NCI-H345 treated with DMSO at 0.1 percent for 48 hours (cell line): ENCODE results near the gene EFCAB14.
A peak's percentile ranks its signal among the peaks of the same experiment; 100 is the strongest.
"Not testable (repeated sequence)": the region's sequence is repeated elsewhere in the genome, so short reads cannot be mapped to it uniquely, and the experiment has no call there.

Experiments used
- DNase-seq: peaks from one replicate; lab custom pipeline; 2025; ENCODE audit not compliant: unreplicated experiment; lab: John Stamatoyannopoulos, UW

The EFCAB14 gene

DNA sequence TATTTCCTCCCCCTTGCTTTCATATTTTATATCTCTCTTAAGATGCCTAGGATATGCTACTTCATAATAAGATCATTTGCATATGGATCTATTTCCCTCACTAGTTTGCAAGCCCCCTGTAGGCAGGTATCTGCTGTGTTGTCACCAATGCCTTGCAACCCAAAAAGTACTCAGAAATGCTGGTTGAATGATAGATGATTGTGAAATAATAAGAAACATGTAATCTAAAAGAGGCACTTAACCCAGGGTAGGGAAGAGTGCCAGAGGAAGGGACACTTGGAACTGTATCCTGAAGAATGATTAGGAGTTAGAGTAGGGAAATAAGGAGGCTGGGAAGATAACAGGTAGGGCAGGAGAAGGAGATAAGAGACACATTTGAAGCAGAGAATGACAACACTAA lies 63.1 kb downstream of the EFCAB14 start:
- DNase-seq, result no peak

GRCh38 chr1:46654698-46655097 lies 64.2 kb downstream of the EFCAB14 start:
- not testable (repeated sequence) for DNase-seq

DNA sequence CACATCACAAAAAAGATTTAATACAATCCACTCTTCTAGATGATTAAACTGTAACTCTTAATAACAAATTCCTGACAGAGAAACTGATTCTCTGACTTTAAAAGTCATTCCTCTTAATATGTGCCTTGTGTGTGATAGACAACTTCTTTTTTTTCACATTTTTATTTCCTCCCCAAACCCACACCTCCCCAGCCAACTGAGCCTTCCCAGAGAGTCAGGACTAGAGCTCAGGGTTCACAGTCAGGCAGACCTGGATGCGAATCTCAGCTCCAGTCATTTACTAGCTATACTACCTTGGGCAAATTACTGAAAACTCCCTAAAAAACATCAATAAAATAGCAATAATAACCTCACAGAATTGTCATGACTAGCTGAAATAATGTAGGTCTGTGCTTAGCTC lies 64.9 kb downstream of the EFCAB14 start:
- DNase-seq, result no peak

DNA sequence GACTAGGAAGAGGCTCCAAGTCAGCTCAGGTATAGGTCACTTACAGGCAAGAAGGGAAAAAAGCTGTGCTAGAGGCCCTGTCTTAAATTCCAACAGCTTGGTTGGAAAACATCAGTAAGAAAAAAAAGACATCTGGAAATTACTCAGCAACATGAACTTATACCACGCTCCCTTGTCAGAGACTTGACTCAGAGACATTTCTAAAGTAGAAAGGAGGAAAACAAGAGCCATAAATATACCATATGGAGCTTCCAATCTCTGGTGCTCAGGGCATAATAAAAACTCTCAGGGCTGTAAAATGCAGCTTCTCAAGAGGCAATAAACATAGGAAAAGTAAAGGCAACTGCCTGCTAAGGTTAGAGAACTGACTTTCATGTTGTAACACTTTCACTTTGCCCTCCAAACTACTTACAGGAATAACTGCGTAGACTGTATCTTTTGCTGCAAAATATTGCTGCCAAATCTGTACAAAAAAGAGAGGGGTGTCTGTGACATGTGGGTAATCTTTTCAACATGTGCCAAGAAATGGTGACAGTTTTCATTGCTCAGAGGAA lies 65.4 kb downstream of the EFCAB14 start:
- DNase-seq, result no peak

GRCh38 chr1:46652321-46653100 lies 66.4 kb downstream of the EFCAB14 start:
- DNase-seq, result no peak

- not testable (repeated sequence) for DNase-seq
These were observed 67.8 kb downstream of the EFCAB14 start for GRCh38 chr1:46651152-46651551.

GRCh38 chr1:46650491-46650890 lies 68.4 kb downstream of the EFCAB14 start:
- no peak for DNase-seq

DNA sequence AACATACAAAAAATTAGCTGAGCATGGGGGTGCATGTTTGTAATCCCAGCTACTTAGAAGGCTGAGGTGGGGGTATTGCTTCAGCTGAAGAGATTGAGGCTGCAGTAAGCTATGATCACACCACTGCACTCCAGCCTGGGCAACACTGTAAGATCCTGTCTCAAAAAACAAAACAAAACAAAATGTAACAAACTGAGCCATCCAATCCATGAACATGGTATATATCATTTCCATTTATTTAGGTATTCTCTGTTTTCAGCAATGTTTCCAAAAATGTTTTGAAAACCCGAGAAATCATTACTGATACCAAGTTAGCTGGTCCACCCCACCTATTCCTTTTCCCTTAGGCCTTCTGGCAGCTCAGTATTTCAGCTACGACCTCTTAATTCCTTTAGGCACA lies 69.2 kb downstream of the EFCAB14 start:
- DNase-seq, result no peak

- DNase-seq, result no peak
These were observed 71.3 kb downstream of the EFCAB14 start for GRCh38 chr1:46647611-46648010.

DNA sequence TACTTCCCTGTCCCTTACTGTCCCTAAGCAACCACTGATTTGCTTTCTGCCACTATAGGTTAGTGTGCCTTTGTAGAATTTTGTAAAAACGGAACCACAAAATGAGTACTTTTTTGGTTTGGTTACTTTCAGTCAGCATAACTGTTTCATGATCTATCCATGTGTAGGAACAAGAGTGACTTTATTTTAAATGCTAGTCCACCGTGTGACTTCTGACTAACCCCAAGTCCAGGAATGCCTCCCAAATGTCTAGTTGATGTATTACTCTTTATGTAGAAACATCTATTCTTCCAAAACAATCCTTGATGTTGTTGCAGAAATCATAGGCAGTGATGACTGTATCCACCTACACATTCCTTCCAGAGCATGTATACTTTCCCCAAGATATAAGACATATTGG lies 72.1 kb downstream of the EFCAB14 start:
- DNase-seq, result no peak

DNA sequence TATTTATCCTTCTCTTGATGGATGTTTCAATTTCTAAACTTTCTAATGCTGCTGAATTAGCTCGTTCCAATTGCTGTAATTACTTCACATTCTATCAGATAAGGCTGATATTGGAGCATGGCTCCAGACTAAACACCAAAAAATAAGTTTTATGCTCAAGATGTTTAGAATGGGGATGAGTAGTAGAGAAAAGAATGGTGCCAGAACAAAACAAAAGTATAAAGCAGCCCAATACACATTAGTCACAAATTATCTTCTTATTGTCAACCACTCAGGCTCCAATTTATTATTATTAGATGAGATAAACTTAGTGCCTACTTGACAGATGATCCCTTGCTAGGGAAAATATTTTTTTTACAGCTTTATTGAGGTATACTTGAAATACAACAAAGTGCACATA lies 72.6 kb downstream of the EFCAB14 start:
- no peak for DNase-seq

DNA sequence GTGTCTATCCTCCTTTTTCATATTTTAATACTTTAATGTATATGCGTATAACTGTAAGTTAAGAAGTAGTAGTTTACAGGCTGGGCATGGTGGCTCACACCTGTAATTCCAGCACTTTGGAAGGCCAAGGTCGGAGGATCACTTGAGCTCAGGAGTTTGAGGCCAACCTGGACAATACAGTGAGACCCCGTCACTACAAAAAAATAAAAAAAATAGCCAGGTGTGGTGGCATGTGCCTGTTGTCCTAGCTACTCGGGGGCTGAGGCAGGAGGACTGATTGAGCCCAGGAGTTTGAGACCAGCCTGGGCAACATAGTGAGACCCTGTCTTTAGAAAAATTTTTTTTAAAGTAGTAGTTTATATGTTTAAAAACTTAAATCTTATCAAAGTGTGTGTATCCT lies 73.1 kb downstream of the EFCAB14 start:
- no peak for DNase-seq

GRCh38 chr1:46643368-46643775 lies 75.5 kb downstream of the EFCAB14 start:
- DNase-seq, result peak; percentile 93

DNA sequence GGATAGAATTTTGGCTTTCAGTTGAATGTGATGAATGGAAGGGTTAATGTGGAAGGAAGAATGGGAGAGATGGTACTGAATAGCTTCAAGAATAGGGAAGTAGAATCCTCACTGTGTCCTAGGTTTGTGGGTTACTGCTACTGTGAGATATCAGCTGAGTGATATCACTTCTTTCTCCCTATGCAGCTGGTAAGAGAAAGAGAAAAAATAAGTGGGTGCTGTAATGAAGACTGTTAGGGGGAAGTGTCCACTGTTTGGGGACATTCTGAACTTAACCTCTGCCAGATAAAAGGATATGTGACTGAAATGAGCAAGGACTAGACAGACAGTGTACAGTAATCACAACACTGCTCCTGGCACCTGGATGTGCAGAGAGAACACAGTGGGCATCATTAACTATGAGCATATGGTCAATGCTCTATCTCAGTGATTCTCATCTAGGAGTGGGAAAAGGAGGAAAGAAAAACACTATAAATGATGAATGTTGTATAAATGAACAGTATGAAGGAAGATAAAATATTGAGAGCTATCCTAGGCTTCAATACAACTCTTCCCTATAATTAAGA lies 76.7 kb downstream of the EFCAB14 start:
- DNase-seq, result no peak

DNA sequence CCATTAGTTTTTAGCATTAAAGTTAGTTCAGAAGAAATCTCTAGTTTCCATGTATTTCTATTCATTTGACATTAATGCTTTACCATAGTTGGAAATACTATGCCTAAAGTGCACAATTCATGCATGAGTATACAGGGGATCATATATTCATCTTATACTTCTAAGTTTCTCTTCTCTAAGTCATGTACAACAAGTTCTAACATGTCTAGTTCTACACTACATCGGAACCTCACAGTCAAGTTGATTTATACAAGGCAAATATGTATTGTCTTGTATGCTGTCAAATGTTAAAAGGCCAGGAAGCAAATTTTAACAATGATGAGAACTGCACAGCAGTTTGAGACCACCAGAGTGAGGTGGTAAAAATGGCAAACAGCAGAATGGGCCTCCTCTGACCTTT lies 79.4 kb downstream of the EFCAB14 start:
- DNase-seq, result no peak

DNA sequence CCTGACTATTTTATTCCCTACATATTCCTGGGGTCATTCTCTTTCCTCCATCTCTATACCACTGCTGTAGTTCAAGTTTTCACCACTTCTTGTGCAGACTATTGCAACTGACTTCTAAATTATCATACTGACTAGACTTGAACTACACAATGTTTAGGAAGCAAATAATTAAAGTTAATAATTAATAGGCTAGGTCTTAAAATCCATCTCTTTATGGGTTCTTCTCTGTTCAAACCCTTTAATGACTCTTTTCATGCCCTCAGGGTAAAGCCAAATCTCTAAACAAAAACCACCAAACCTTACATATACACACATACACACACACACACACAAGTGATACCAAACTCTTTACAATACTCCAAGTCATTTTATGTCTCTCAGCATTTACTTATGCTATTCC lies 80.0 kb downstream of the EFCAB14 start:
- no peak for DNase-seq

DNA sequence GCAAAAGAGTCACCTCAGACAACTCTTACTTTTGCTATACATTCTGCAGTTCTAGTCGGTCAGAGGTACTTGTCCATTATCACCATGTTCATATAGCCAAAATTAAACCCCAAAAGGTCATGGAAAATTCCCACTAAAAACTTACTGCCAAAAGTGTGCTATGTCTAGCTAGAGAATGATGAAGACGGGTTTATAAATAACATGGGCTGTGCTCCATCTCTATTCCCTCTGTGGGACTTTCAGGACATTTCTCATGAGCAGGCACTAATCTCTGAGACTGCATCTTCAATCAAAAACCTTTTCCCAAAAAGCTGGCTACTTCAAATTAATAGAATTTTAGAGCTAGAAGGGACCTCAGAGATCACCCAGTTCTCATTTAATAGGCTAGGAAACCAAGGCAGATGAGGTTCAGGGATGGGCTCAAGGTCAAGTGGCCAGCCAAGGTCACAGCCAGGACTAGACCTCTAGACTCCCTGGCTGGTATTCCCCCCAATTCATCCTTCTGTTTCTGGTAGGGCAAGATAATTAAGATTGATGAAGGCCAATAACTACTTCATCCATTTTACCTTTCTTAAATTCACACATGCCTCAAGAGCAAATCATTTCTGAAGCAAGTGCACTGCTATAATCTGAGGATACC lies 81.3 kb downstream of the EFCAB14 start:
- no peak for DNase-seq

DNA sequence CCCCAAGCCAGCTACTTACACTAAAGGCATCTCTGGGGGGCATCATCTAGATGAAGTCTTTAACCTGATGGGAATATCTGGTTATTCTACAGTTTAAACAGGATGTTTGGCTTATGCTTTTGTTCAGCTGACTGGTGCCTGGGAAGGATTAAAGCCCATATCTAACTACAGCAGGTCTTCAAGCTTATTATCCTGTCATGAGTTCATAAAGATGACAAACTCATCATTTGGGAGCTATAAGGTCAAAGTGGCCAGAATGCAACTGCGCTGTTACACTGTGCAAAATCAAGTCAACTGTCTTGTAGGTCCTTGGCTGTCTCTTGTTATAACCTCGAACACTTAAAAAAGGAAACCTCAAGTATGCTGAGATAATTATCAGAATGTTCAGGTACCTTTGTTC lies 83.7 kb downstream of the EFCAB14 start:
- no peak for DNase-seq

DNA sequence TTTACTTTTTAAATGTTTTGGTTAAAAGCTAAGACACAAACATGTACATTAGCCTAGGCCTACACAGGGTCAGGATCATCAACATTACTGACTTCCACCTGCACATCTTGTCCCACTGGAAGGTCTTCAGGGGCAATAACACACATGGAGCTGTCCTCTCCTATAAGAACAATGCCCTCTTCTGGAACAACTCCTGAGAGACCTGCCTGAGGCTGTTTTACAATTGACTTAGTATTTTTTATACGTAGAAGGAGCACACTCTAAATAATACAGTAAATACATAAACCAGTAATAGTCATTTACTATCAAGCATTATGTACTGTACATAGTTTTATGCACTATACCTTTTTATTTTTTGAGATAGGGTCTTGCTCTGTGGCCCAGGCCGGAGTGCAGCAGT lies 88.2 kb downstream of the EFCAB14 start:
- no peak for DNase-seq
